Caco-2 (cell line): ENCODE data around the gene RAB11FIP4. TPM values are rescaled to one million over a fixed set of nuclear protein-coding genes. Genes with fewer than 3 reads are reported as not detected.

Experiments
- BruUV-seq: library from RNA; stranded (reverse); fragments of 400-500 nt; replicated peaks from 2 replicates; lab custom pipeline; 2021; lab: Mats Ljungman, UMichigan
- CTCF ChIA-PET: fragments of 300-600 bp; sonication (Branson Sonifier 250); formaldehyde crosslinking; loops from one replicate; lab custom pipeline; 2022; ENCODE audit warnings: antibody characterized with exemption; lab: Charles Lee
- POLR2A ChIA-PET: fragments of 300-600 bp; sonication (Branson Sonifier 250); formaldehyde crosslinking; loops from one replicate; lab custom pipeline; 2022; ENCODE audit warnings: antibody characterized with exemption; lab: Charles Lee
- DNase-seq, 2 experiments: peaks; one replicate each; pipeline versions ENCODE4 v3.0.0 to v3.0.0-alpha.2; 2020 to 2022
- H3K27me3 ChIP-seq: replicated peaks from 2 replicates; pipeline ENCODE4 v1.6.0; 2011; ENCODE audit warnings: low read length; ENCODE audit not compliant: control insufficient read depth, insufficient read depth
- H3K36me3 ChIP-seq: 2 replicates; pipeline ENCODE4 v1.5.1; 2011; ENCODE audit warnings: low read length; ENCODE audit not compliant: control insufficient read depth, insufficient read depth
- H3K4me1 ChIP-seq: fragments of 250-450 bp; sonication (Bioruptor Pico); 2 replicates; pipeline ENCODE4 v1.5.1; 2020; ENCODE audit warnings: mild to moderate bottlenecking
- H3K4me3 ChIP-seq: 2 replicates; pipeline ENCODE4 v1.5.1; 2011; ENCODE audit warnings: low read depth, mild to moderate bottlenecking, control low read depth, low read length
- H3K9me3 ChIP-seq: fragments of 250-450 bp; sonication (Bioruptor Pico); 2 replicates; pipeline ENCODE4 v1.5.1; 2020; ENCODE audit warnings: mild to moderate bottlenecking, moderate library complexity
- H3K27ac Mint-ChIP-seq: one replicate; pipeline ENCODE4 v1.8.0; 2022; ENCODE audit warnings: mixed read lengths; ENCODE audit not compliant: unreplicated experiment
- H3K27me3 Mint-ChIP-seq: one replicate; pipeline ENCODE4 v1.8.0; 2022; ENCODE audit warnings: mixed read lengths; ENCODE audit not compliant: insufficient read depth, unreplicated experiment
- H3K36me3 Mint-ChIP-seq: one replicate; pipeline ENCODE4 v1.8.0; 2022; ENCODE audit warnings: mild to moderate bottlenecking, mixed read lengths; ENCODE audit not compliant: insufficient read depth, unreplicated experiment
- H3K4me1 Mint-ChIP-seq: one replicate; pipeline ENCODE4 v1.8.0; 2022; ENCODE audit warnings: low read depth, mixed read lengths; ENCODE audit not compliant: unreplicated experiment
- H3K4me3 Mint-ChIP-seq: one replicate; pipeline ENCODE4 v1.8.0; 2022; ENCODE audit warnings: mild to moderate bottlenecking, moderate library complexity, mixed read lengths; ENCODE audit not compliant: unreplicated experiment
- H3K9me3 Mint-ChIP-seq: one replicate; pipeline ENCODE4 v1.8.0; 2022; ENCODE audit warnings: mixed read lengths; ENCODE audit not compliant: unreplicated experiment
- CTCF ChIP-seq, 2 experiments: fragments of 200-600 bp in 1 of 2; IDR thresholded peaks; 1 replicate in 1 of 2; 2 replicates in 1 of 2; pipeline versions ENCODE4 v1.5.1 to v1.8.0; 2011 to 2022; ENCODE audit warnings: antibody characterized with exemption in 1 of 2, control low read depth in 1 of 2, inconsistent platforms in 1 of 2, low read depth in 1 of 2, low read length in 1 of 2, mild to moderate bottlenecking in 1 of 2, moderate library complexity in 1 of 2; ENCODE audit not compliant: insufficient read depth in 1 of 2, severe bottlenecking in 1 of 2, unreplicated experiment in 1 of 2
- intact Hi-C: fragments of 100-400 bp; cut with micrococcal nuclease; formaldehyde crosslinking; loops from one replicate; pipeline ENCODE4 v1.10.0; 2022; ENCODE audit not compliant: unreplicated experiment
- total RNA-seq: library from RNA; stranded (reverse); gene quantifications from 2 replicates; pipeline ENCODE4 v1.2.3, GENCODE V29; 2022

Gene RAB11FIP4
- total RNA-seq, 1 experiment from 2014 or later: 90.3 TPM

- no TSS peak for BruUV-seq
- no peak for DNase-seq
- Mint-ChIP-seq H3K36me3 (no peaks in the 10 kb centered on the region), H3K4me3 (no peak overlapping the region), H3K9me3 (no peaks in the 10 kb centered on the region), H3K27me3 (peaks cover 3% of the 10 kb centered on the region), H3K4me1 (no peaks in the 10 kb centered on the region), H3K27ac (no peak overlapping the region)
- Histone ChIP-seq H3K9me3 (no peaks in the 10 kb centered on the region), H3K27me3 (no peaks in the 10 kb centered on the region), H3K4me1 (no peaks in the 10 kb centered on the region), H3K4me3 (no peak overlapping the region), H3K36me3 (no peaks in the 10 kb centered on the region)
- intact Hi-C loops: no loop called here
- ChIA-PET POLR2A (no interaction called here), CTCF (no interaction called here)
- TF ChIP-seq CTCF (IDR thresholded peaks at IDR 0.05; ENCODE audit: insufficient read depth in 1 of 2, low read depth in 1 of 2, low read length in 1 of 2, severe bottlenecking in 1 of 2, unreplicated experiment in 1 of 2): no peak
Measured at GRCh38 chr17:31408586-31408985, 17.1 kb downstream of the RAB11FIP4 start.

- no peaks in the 10 kb centered on the region for H3K9me3 Mint-ChIP-seq
- DNase-seq: no peak
- Histone ChIP-seq H3K27me3 (no peaks in the 10 kb centered on the region), H3K4me1 (no peaks in the 10 kb centered on the region), H3K36me3 (no peaks in the 10 kb centered on the region), H3K9me3 (no peaks in the 10 kb centered on the region), H3K4me3 (no peak overlapping the region)
- ChIA-PET CTCF (interaction anchor here (0.5 to 1.4 kb wide), 3 partner anchors 23 to 406 kb away, joined by 3 to 7 read pairs (median 3); no protein-coding TSS in a partner anchor), POLR2A (no interaction called here)
- no peak for TF ChIP-seq CTCF (IDR thresholded peaks at IDR 0.05; ENCODE audit: insufficient read depth in 1 of 2, low read depth in 1 of 2, low read length in 1 of 2, severe bottlenecking in 1 of 2, unreplicated experiment in 1 of 2)
- no TSS peak for BruUV-seq
- no peaks in the 10 kb centered on the region for H3K4me1 Mint-ChIP-seq
- H3K27me3 Mint-ChIP-seq: peaks cover 3% of the 10 kb centered on the region
- intact Hi-C loops: no loop called here
- H3K27ac Mint-ChIP-seq: no peak overlapping the region
- no peak overlapping the region for H3K4me3 Mint-ChIP-seq
- H3K36me3 Mint-ChIP-seq: no peaks in the 10 kb centered on the region
Measured at GRCh38 chr17:31411707-31412285, 20.3 kb downstream of the RAB11FIP4 start.

- TF ChIP-seq CTCF (IDR thresholded peaks at IDR 0.05; ENCODE audit: insufficient read depth in 1 of 2, low read depth in 1 of 2, low read length in 1 of 2, severe bottlenecking in 1 of 2, unreplicated experiment in 1 of 2): no peak
- ChIA-PET CTCF (interaction anchor here (0.5 to 1.4 kb wide), 3 partner anchors 23 to 407 kb away, joined by 3 to 7 read pairs (median 3); no protein-coding TSS in a partner anchor), POLR2A (no interaction called here)
- no peak overlapping the region for H3K27ac Mint-ChIP-seq
- H3K9me3 ChIP-seq: no peaks in the 10 kb centered on the region
- H3K27me3 Mint-ChIP-seq: peaks cover 3% of the 10 kb centered on the region
- H3K9me3 Mint-ChIP-seq: no peaks in the 10 kb centered on the region
- intact Hi-C loops: no loop called here
- no TSS peak for BruUV-seq
- no peaks in the 10 kb centered on the region for H3K4me1 Mint-ChIP-seq
- H3K27me3 ChIP-seq: no peaks in the 10 kb centered on the region
- no peaks in the 10 kb centered on the region for H3K36me3 ChIP-seq
- H3K36me3 Mint-ChIP-seq: no peaks in the 10 kb centered on the region
- no peak overlapping the region for H3K4me3 ChIP-seq
- no peaks in the 10 kb centered on the region for H3K4me1 ChIP-seq
- no peak for DNase-seq
- no peak overlapping the region for H3K4me3 Mint-ChIP-seq
Measured at GRCh38 chr17:31412511-31412910, 21.0 kb downstream of the RAB11FIP4 start.
